ENCODE measurements around the gene ADISSP.
"Not testable (repeated sequence)": the region's sequence is repeated elsewhere in the genome, so short reads cannot be mapped to it uniquely, and the experiment has no call there.

ADISSP gene

DNA sequence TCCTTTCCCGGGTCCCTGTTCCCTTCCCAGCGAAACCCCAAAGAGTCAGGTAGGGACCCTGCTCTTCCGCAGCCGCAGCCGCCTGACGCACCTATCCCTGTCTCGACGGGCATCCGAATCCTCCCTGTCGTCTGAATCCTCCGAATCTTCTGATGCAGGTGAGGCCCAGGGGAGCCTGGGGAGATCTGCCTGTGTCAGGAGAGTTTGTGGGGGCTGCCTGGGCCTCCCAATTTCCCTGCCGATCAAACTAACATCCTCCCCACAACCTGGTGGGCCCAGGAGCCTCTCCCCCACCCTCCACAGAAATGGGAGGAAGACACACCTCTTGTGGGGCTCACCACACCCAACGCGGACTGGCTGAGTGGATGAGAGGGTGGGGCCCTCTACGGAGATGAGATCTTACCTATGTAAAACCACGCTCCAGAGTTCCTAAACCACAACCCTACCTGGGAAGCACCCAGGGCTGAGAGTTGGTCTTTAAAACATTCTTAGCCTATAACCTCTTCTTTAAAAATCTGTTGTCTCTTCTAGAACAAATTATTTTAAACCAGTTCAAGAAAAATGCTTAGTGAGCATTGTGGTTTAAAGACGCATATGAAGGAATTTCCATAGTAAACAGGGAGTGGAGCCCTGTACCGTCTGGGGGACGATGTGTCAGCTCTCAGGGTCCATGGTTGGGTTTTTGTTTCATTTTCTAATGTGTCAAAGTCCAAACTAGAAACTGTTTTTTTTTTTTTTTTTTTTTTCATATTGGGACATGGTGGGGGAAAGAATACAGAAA, 30.2 kb upstream of the ADISSP start:
- DNase-seq = no peak

DNA sequence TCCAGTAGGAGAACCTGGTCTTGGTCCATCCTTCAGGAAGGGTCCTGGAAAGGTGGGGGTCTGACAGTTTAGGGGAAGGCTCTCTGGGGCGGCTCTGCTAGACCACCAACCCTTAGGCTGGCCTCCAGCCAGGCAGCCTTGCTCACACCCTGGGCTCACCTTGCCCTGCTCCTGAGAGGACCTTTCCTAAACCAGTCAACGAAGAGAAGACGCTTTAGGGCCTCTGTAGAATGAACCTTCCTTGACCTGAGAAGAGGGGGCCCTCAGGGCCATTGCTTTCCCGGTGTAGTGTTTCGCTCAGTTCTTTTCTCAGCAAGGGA, 29.6 kb upstream of the ADISSP start:
- no peak for DNase-seq

DNA sequence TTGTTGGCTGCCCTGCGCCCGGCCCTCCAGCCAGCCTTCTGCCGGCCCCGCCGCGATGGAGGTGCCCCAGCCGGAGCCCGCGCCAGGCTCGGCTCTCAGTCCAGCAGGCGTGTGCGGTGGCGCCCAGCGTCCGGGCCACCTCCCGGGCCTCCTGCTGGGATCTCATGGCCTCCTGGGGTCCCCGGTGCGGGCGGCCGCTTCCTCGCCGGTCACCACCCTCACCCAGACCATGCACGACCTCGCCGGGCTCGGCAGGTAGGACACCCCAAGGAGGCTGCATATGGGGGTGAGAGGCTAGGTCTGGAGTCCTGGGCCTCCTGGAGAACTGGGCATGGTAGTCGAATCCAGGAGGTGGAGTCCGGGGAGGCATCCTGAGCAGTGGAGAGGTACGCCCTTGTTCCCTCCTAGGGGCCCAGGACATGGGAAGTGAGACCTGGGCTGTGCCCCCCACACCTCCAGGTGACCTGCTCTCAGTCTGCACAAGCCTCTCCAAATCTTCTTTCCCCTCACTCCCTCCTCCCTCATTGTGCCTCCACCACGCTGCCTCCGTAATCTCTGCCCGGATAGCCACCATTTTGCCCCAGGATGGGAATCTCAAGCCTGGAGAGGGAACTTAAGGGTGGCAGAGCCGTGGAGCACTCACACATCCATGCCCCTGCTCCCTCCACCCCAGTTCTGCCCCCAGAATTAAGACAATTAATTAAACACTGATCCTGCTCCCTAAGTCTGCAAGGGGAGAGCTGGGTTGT, 29.1 kb upstream of the ADISSP start:
- DNase-seq = no peak

DNA sequence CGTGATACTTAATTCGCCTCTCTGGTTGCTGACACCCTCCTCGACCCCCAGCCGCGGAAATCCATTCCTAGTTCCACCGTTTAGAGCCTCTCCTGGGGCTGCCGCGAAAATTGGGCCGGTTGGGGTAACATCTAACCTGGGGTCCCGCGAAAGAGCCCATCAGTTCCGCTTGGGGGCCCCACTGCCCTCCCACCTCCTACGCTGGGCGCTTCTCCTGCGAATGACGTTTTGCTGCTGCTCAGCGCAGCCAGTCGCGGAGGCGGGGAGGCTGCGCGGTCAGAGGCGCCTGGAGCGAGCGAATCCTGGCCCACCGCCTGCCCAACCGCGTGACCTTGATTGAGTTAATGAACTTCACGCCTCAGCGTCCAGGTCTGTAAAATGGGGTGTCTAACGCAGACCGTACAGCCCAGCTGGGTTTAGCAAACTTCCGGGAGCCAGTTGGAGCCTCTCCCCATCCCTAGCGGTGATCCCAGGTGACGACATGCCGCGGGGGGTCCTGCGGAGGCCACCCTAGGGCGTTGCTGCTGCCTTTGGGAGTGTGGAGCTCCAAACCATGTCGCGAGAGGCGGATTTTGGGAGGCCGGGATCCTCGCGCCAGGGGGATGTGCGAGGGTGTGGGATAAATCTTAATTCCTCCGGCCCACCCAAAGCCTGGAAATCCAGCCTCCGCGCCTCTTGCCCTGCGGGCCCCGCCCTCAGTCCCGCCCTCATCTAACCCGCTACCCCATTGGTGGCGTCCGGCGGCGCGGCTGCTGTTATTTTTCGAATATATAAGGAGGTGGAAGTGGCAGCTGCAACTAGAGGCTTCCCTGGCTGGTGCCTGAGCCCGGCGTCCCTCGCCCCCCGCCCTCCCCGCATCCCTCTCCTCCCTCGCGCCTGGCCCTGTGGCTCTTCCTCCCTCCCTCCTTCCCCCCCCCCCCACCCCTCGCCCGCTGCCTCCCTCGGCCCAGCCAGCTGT, 28.2 kb upstream of the ADISSP start, which contains the start of gene CDC25B:
Gene CDC25B, plus strand, starts transcription at position 800 of the 958 bp plus-strand sequence. CDS start 222 bp downstream, outside the sequence.
- peak; percentile 93 for DNase-seq

DNA sequence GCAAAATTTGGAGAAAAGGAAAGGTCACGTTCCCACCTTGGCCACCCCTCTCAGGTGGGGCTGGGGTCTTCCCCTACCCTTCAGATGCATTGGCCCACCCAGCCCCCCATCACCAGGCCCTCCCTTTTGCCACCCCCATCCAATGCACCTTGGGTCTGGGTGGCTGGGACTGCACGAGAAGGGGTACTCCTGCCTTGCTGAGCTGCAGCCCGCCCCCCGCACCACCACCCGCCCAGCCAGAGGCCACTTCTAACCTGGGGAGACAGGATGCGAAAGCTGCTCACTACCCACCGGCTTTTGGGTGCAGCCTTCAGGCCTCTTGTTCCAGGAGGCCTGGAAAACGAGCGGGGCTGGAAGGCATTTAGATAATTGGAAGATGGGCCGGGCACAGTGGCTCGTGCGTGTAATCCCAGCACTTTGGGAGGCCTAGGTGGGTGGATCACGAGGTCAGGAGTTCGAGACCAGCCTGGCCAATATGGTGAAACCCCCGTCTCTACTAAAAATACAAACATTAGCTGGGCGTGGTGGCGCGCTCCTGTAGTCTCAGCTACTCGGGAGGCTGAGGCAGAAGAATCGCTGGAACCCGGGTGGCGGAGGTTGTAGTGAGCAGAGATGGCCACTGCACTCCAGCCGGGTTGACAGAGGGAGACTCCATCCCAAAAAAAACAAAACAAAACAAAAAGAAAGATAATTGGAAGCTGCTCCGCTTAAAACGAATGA, 27.3 kb upstream of the ADISSP start:
- no peak for DNase-seq

DNA sequence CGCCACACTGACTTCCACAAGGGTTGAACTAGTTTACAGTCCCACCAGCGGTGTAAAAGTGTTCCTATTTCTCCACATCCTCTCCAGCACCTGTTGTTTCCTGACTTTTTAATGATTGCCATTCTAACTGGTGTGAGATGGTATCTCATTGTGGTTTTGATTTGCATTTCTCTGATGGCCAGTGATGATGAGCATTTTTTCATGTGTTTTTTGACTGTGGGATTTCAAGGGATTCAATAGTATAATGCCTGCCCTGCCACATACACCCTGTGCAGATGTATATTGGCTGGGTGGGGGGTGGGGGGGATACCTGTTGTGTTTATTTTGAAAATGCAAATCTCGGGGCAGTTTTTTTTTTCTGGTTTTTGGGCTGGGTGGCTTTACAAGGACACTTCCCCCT, 26.6 kb upstream of the ADISSP start:
- not testable (repeated sequence) for DNase-seq

DNA sequence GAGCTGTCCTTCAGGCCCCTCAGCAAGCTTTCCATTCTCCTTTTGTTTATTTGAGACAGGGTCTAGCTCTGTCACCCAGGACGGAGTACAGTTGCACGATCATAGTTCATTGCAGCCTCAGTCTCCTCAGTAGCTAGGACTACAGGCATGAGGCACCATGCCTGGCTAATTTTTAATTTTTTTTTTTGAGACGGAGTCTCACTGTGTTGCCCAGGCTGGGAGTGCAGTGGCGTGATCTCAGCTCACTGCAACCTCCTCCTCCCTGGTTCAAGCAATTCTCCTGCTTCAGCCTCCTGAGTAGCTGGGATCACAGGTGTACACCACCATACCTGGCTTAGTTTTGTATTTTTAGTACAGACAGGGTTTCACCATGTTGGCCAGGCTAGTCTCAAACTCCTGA, 21.6 kb upstream of the ADISSP start:
- not testable (repeated sequence) for DNase-seq

DNA sequence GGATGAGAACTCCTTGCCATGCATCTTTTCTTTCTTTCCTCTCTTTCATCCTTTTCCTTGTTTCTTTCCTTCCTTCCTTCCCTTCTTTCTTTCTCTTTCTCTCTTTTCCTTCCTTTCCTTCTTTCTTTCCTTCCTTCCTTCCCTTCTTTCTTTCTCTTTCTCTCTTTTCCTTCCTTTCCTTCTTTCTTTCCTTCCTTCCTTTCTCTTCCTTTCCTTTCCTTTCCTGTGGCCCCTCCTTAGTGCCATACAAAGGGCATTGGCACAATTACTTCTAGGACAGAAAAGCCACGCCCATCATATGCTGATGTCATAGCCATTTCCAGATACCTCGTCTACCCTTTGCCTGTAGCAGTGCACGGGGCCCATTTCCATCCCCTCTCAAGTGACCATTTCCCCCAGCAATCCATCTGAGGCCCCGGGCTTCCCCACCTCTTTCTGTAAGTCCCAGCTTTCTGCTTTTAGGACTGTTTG, 21.2 kb upstream of the ADISSP start:
- DNase-seq = no peak

DNA sequence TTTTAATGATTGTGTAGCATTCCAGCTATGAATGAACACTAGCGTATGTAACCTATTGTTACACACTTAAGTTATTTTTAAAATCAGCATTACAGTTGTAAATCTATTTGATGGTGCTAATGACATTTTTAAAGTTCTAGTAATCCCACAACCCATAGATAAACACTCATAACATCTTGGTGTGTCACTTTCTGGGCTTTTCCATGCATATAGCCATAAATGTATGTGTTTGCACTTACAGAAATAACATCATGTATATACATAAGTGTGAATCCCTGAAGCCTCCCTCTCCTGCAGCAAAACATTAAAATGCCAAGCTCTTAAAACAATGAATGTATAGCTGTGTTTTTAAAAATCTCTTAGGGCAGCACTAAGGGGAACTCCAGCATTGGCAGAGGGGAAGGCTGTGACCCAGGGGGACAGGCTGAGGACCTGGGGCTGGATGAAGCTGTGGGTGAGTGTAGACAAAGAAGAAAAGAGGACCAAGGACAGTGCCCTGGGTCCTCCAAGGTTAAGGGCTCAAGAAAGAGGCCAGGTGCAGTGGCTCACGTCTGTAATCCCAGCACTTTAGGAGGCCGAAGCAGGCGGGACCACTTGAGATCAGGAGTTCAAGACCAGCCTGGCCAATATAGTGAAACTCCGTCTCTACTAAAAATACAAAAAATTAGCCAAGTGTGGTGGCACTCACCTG, 19.9 kb upstream of the ADISSP start:
- DNase-seq = no peak

DNA sequence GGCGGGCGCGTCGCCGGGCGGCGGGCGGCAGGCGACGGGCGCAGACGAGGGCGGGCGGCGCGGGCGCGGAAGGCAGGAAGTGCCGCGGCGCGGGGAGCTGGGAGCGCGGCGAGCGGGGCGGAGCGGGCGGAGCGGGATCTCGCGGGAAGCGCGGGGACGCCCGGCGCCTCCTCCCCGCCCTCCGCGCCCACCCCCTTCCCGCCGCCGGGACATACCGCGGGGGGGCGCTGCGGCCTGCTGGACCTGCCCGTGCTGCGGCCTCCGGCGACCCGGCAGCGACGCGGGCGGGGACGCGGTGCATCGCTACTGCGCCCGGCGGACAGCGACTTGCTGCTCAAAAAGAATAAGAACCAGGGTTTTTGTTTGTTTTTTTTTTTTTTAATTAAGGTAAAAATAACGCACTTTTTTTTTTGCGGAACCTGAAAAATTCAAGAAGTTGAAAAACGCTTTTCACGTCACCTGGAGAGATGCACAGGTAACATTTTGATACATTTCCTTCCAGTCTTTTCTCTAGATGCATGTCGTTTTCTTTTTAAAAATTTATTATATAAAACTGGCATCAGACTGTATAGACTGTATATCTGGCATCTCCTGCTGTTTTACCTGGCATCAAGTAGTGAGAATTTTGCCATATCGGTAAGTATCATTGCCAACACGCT, 19.2 kb upstream of the ADISSP start, which contains the start of gene CENPB:
Gene CENPB, minus strand, starts transcription at position 76 of the 659 bp plus-strand sequence. CDS start 257 bp downstream, outside the sequence.
- DNase-seq = peak; percentile 93

DNA sequence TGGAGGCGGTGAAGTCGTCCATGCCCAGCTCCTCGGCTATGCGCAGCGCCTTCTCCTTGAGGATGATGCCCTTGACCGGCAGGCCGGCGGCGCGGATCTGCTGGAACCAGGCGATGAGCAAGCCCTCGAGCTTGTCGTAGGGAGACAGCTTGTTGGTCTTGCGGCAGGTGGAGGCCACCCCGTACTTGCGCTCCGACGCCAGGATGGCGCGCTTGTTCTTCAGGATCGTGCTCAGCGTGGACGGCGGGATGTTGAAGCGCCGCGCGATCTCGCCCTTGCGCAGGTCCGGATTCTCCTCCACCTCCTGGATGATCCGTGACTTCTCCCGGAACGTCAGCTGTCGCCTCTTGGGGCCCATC, 18.6 kb upstream of the ADISSP start:
- peak; percentile 23 for DNase-seq

DNA sequence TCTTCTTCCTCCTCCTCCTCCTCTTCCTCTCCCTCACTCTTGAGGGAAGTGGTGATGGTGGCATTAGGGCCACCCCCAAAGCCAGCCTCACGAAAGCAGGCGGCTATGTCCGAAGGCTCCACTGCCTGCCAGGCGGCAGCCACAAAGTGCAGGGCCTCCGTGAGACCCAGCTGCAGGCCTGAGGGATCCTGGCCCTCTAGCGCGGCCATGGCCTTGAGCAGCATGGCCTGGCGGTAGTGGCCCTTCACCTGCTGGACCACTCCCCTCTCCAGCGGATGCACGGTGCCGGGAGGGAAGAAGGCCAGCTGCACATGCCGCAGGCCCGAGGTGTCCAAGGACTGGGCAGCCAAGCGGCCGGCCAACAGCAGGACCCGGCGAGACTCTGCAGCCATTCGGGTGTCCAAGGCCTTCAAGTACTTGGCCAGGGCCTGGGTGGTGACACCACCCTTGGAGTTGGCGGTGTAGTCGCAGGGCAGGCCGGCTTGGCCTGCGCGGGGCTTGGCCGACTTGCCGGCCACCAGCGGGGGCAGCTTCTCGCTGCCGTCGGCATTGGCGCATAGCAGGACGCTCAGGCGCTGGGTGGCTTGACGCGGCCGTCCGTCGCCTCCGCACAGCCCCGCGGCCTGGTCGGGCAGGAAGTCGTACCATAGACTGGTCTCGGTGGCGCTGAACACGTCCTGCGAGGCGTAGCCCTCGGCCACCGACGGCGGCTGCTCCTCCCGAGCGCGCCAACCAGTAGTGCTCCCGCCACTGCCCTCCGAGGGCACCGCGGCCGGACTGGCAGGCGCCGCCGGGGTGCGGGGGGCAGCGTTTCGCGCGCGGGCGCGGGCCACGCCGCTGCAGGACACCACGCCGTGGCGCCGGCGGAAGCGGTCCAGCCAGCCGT, 17.9 kb upstream of the ADISSP start:
- DNase-seq = no peak

DNA sequence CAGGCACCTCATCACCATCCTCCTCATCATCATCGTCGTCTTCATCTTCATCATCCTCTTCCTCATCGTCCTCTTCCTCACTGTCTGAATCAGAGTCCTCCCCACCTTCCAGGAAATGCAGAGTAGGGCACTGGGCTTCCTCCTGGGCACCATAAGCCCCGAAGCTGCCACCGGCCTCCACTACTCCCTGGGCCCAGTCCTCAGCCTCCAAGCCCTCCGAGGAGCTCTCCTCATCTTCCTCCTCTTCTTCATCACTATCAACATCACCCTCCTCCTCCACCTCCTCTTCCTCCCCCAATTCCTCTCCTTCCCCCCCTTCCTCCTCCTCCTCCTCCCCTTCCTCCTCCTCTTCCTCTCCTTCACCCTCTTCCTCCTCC, 17.3 kb upstream of the ADISSP start:
- no peak for DNase-seq

DNA sequence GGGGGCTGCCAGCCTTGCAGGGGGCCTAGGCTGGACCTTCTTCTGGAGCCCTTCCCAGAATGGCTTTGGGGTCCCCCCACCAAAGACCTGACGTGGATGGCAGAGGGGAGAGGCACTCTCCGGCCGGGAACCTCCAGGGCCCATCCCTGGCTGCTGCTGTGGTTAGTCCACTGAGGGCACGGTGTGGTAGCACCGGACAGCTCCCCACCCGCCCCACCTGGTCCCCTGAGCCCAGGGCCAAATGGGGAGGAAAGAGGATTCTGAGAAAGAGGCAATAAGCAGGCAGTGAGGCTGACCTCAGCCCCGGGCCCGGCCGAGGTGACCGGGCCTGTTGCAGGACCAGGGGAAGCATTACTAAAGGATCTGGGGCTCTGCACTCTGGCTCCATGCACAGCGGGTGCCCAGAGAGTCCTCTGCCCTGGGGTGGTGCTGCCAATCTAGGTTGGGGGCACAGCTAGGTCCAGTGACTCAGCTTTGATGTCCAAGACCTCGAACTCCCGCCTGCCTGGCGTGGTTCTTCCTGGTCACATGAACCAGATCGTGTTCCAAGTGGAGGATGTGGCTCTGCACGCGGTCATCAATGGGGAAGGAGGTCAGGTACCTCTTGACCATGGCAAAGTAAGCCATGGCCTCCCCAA, 16.8 kb upstream of the ADISSP start:
- DNase-seq = no peak

DNA sequence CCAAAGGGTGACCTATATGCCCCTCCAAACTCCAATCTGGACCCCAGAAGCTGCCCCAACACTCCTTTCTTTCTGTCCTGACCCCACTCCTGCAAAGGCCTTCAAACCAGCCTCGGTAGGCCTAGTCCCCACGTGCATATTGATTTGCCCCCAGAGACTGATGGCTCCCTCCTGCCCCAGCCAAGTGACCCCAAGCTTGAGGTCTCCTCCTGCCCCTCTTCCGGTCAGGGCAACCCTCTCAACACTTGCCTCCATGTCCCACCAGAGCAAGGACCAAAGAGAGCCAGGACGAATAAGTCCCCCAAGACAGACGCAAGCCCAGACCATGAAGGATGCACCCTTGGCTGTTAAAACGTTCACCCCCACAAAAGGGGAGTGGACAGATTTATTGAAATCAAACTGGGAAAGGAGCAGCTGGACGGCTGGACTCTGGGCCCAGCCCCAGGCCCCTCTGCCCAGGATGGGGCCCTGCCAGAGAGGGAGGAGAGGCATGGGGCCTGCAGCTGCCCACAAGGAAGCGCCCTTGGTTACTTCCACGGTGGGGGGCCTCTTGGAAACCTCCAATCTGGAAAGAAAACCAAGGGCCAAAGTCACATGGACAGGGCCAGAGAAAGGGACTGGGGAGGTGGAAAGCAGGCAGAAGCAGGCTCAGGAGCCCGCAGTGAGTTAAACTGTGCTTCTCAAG, 16.1 kb upstream of the ADISSP start:
- DNase-seq = peak; percentile 27

DNA sequence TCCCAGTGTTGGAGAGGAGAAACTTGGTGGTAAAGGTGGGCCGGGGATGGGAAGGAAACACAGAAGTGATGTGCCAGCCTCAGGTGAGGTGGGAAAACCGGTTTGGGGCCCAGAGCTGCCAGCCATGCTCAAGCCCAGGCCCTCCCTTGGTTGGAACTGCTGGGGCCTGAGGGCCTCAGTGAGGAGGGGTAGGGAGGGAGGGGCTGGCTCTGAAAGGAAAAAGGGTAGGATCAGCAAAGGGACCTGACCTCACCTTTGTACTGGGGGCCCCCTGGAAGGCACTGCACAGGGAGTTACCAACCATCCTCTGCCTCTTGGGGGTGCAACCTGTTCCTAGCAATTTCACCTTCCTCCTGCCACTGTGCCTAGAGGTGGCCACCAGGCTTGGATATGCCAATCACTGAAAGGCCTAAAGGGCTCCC, 15.5 kb upstream of the ADISSP start:
- no peak for DNase-seq

DNA sequence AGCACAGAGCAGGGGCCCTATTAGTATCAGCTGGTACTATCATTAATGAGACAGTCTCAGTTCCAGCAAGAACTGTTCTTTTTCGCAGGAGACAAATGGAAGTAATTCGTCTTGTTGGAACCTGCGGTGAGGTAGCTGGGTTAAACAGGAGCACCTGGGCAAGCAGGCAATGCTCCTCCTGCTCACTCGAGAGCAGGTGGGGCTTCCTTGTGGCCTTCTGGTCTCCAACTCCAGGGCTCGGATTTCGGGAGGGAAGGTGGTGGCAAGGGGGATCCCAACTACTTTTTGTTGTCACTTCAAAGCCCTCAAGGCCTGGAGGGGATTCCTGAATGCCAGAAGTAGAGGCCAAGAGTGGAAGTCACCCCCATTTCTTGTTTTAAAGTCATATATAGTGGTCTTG, 15.0 kb upstream of the ADISSP start:
- no peak for DNase-seq

DNA sequence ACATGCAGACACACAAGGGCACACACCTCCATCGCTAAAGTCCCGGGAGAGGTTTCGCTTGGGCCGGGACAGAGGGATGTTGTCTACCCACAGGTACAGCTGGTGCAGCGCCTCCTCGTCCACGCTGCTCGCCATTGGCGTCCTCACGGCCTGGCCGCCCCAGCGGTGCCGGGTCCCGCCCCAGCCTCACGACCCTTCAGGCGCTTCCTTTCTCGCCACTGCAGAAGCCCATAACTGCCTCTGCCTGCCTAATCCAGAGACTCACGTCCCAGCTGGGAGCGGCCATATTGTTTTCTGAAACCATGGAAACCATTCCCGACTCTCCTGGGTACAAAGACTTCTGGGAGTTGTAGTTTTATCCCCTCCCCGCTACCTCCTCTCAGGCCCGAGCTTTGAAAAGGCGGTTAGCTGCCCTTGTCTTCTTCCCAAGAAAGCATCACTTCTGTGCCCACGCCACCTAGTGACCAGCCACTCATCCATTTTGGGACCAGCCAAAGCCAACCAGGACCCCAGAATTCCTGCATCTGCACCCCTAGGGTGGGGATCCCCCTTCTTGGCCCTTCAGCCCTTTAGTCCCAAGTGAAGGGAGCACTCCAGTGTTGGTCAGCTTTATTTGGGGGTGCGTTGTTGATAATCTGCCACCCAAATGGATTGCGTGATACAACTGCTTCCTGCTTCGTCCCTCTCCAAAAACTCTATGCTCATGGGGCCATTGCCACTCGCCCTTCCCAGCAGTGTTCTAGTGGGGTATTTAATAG, 13.8 kb upstream of the ADISSP start, which contains the start of gene SPEF1:
Gene SPEF1, minus strand, starts transcription at position 296 of the 758 bp plus-strand sequence. Its CDS starts 161 bp downstream, at position 135.
- DNase-seq = peak; percentile 91

Measured in midbrain (tissue), 1 donor.